ENCODE measurements around the gene ARHGAP26. TPM values are rescaled to one million over a fixed set of nuclear protein-coding genes. Genes with fewer than 3 reads are reported as not detected.

ARHGAP26 gene
- total RNA-seq, 1 donor from 2014 or later = 8.9 TPM

DNA sequence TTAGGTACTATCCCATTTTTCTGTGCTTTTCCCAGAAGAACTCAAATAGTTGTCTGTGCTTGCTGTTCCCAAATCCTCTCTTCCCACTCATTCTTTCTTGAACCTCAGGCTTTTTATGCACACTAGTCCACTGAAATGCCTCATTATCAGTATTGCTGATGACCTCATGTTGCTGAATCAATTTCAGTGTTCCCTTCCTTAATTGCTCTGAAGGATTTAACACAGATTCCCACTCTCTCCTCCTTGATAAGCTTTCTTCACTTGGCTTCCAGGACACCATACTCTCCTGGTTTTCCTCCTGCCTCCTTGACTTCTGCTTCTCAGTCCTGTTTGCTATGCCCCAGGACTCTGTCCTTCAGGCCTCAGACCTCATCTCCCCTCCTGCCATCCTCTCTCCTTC lies 298.5 kb downstream of the ARHGAP26 start:
- H3K4me1 Mint-ChIP-seq = peaks cover 17% of the 10 kb centered on the region
- no peaks in the 10 kb centered on the region for H3K27me3 Mint-ChIP-seq (ENCODE audit: low read depth)
- no peak overlapping the region for H3K27ac Mint-ChIP-seq
- H3K4me3 Mint-ChIP-seq = no peak overlapping the region
- TF ChIP-seq, protein P1, sequence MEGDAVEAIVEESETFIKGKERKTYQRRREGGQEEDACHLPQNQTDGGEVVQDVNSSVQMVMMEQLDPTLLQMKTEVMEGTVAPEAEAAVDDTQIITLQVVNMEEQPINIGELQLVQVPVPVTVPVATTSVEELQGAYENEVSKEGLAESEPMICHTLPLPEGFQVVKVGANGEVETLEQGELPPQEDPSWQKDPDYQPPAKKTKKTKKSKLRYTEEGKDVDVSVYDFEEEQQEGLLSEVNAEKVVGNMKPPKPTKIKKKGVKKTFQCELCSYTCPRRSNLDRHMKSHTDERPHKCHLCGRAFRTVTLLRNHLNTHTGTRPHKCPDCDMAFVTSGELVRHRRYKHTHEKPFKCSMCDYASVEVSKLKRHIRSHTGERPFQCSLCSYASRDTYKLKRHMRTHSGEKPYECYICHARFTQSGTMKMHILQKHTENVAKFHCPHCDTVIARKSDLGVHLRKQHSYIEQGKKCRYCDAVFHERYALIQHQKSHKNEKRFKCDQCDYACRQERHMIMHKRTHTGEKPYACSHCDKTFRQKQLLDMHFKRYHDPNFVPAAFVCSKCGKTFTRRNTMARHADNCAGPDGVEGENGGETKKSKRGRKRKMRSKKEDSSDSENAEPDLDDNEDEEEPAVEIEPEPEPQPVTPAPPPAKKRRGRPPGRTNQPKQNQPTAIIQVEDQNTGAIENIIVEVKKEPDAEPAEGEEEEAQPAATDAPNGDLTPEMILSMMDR (IDR thresholded peaks at IDR 0.05; ENCODE audit: unreplicated experiment) = no peak
- peaks cover 6% of the 10 kb centered on the region for H3K36me3 Mint-ChIP-seq
- DNase-seq (ENCODE audit: low spot score in 2 of 2, unreplicated experiment in 2 of 2) = no peak
- peaks cover 20% of the 10 kb centered on the region for H3K9me3 Mint-ChIP-seq

DNA sequence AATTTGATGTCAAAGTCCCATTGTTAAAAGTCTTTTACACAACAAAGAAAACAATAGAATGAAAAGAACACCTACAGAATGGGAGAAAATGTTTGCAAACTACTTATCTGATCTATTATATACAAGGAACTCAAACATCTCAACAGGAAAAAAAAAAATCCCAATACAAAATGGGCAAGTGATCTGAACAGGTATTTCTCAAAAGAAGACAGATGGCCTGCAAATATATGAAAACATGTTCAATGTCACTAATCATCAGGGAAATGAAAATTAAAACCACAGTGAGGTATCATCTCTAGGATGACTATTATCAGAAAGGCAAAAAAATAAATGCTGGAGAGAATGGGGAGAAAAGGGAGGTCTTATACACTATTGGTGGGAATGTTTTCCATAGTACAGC lies 301.8 kb downstream of the ARHGAP26 start:
- no peak overlapping the region for H3K4me3 Mint-ChIP-seq
- H3K9me3 Mint-ChIP-seq = peaks cover 22% of the 10 kb centered on the region
- peaks cover 6% of the 10 kb centered on the region for H3K36me3 Mint-ChIP-seq

DNA sequence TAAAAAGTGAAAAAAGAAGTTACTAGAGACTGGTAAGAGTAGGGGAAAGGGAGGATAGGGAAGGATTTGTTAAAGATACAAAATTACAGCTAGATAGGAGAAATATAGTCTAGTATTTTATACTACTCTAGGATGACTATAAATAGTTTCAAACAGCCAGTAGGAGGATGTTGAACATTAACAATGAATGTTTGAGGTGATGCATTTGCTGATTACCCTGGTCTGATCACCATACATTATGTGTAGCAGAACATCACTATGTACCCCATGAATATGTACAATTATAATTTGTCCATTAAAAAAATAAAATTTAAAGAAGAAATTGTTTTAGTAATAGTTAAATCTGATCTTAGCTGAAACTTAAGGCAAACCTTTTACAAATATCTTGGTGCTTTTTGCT lies 302.6 kb downstream of the ARHGAP26 start:
- TF ChIP-seq, protein P1 (IDR thresholded peaks at IDR 0.05; ENCODE audit: unreplicated experiment) = no peak
- Mint-ChIP-seq H3K9me3 (peaks cover 22% of the 10 kb centered on the region), H3K27me3 (ENCODE audit: low read depth) (no peaks in the 10 kb centered on the region), H3K36me3 (peaks cover 6% of the 10 kb centered on the region), H3K27ac (no peak overlapping the region), H3K4me3 (no peak overlapping the region), H3K4me1 (peaks cover 7% of the 10 kb centered on the region)
- DNase-seq (ENCODE audit: low spot score in 2 of 2, unreplicated experiment in 2 of 2) = no peak

More for the DNA sequence above, 301.8 kb downstream of the ARHGAP26 start:
- no peak for DNase-seq (ENCODE audit: low spot score in 2 of 2, unreplicated experiment in 2 of 2)
- Mint-ChIP-seq H3K4me1 (peaks cover 8% of the 10 kb centered on the region), H3K27me3 (ENCODE audit: low read depth) (no peaks in the 10 kb centered on the region), H3K27ac (no peak overlapping the region)
- TF ChIP-seq, protein P1 (IDR thresholded peaks at IDR 0.05; ENCODE audit: unreplicated experiment) = no peak

DNA sequence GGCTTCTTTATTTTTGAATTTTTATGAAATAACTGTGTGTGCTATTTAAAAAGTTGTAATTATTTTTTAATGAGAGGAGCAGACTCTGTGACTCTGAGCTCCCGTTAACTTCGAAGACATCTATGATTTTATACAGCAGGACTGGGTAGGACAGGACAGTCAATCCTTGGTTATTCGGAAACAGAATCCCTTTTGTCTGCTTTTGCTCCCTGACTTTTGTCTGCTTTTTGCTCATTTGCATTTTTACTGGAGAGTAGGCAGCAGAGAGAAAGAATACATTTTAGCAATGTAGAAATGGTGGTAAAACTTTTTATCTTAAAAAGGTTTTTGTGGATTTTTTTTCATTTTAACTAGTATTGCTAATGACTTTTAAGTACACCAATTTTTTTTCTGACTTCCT lies 303.6 kb downstream of the ARHGAP26 start:
- no peaks in the 10 kb centered on the region for H3K27me3 Mint-ChIP-seq (ENCODE audit: low read depth)
- H3K9me3 Mint-ChIP-seq = peaks cover 22% of the 10 kb centered on the region
- no peak overlapping the region for H3K4me3 Mint-ChIP-seq
- no peak for DNase-seq (ENCODE audit: low spot score in 2 of 2, unreplicated experiment in 2 of 2)
- no peak overlapping the region for H3K27ac Mint-ChIP-seq
- peaks cover 6% of the 10 kb centered on the region for H3K36me3 Mint-ChIP-seq
- peaks cover 17% of the 10 kb centered on the region for H3K4me1 Mint-ChIP-seq
- TF ChIP-seq, protein P1 (IDR thresholded peaks at IDR 0.05; ENCODE audit: unreplicated experiment) = no peak

DNA sequence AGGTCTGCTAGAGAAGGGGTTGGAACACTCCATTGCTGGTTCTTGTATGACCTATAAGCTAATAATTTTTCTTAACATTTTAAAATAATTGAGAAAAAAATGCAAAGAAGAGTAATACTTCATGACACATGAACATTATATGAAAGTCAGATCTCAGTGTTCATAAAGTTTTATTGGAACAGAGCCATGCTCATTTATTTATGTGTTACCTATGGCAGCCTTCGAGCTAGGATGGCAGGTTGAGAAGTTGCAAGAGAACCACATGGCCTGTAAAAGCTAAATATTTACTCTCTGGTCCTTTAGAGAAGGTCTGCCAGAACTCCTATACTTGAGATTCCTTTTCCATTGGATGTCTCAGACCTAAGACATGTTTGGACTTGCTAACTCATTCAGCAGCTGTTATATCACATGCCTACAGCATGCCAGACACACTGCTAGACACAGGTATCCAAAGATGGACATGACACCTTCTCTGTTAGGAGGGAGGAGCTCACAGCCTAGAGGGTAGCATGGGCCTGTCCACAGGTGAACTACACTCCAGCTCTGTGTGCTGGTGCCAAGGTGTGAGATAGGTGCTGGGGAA lies 304.3 kb downstream of the ARHGAP26 start:
- Mint-ChIP-seq H3K4me1 (peaks cover 23% of the 10 kb centered on the region), H3K27ac (no peak overlapping the region), H3K36me3 (peaks cover 6% of the 10 kb centered on the region)

More for the DNA sequence above, 304.3 kb downstream of the ARHGAP26 start:
- Mint-ChIP-seq H3K27me3 (ENCODE audit: low read depth) (no peaks in the 10 kb centered on the region), H3K9me3 (peaks cover 22% of the 10 kb centered on the region), H3K4me3 (no peak overlapping the region)
- no peak for DNase-seq (ENCODE audit: low spot score in 2 of 2, unreplicated experiment in 2 of 2)
- TF ChIP-seq, protein P1 (IDR thresholded peaks at IDR 0.05; ENCODE audit: unreplicated experiment) = no peak

Data from mesothelial cell of epicardium (in vitro differentiated cells).